Activated CD8-positive, alpha-beta memory T cell treated with anti-CD3 and anti-CD28 coated beads, Interleukin-2, amount 50 U/mL, for 4 hours (primary cell): ENCODE results near the gene LRRK1.
A peak's percentile ranks its signal among the peaks of the same experiment; 100 is the strongest.

Experiments used
- DNase-seq: peaks from one replicate; pipeline ENCODE4 v3.0.0-alpha.2; 2020

Gene LRRK1

DNA sequence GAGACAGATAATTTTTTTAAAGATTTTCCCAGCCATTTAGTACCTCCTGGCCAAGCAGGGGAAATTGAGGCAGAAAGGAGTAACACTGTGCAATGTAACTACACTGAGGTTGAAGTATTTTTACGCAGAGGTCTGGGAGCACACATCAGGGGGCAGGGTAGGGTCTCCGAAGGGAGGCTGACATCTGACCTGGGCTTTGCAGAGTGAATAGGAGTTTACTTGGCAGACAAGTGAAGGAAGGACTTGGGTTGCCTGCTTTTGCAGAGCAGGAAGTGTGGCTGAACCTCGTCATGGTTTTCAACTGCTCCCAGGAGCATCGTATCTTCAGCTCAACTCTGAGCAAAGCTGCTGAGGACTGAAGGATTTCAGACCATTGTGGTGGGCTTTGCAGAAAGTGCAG is 66.2 kb downstream of the LRRK1 start:
- no peak for DNase-seq

DNA sequence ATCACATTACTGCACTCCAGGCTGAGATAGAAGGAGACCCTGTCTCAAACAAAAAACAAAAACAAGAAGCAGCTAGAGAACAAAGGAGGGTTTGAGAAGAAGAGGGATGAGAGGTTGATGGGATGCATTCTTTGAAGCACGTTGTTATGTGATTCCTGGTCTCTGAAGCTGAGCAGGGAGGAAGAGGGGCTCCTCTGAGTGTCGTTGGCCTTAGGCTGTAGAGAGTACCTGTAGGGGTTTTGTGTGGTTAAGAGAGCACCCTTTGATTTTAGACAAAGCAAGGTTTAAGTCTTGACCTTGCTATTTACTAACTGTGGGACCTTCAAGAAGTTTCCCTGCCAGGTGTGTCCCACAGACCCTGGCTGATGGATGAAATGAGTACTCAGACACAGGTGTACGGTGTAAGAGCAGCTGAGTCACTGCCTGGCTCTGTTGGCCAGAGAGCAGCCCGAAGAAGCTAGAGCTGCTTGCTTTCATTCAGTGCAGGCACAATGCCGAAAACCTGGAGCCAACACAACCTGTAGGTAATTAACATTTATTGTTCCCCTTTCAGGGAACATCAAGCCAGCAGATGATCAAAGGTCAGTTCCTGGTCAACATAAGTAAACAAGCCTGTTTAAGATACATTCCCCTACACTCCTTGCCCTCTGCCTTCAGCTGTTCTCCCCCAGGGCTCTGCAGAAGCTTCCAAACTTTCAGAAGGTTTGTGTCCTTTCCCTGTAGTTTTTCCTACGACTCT is 67.2 kb downstream of the LRRK1 start:
- no peak for DNase-seq

DNA sequence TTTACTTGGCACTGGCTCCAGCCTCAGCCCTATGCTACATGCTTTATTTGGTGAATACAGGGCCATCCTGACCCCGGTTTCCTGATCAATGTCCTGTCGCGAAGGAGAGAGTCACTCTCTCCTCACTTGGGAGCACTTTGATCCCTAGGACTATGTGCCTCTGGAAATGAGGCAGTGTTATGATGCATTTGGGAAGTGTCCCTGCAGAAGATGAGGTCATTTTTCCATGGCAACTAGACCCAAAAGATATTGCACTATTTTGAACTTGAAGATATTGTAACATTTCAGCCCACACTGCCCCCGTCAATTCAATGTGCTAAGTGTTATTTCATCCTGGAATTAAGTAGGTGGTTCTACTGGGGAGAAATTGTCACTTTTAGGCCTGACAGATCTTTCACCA is 68.0 kb downstream of the LRRK1 start:
- no peak for DNase-seq

DNA sequence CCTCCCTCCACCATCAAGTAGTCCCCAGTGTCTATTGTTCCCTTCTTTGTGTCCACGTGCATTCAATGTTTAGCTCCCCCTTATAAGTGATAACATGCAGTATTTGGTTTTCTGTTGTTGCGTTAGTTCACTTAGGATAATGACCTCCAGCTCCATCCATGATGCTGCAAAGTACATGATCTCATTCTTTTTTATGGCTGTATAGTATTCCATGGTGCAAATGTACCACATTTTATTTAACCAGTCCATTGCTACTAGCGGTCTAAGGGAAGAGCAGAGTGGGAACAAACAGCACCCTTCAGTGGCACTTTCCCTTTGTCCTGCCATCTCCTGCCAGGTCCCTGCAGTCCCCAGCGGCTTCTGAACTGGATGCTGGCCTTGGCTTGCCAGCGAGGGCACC is 69.1 kb downstream of the LRRK1 start:
- no peak for DNase-seq

DNA sequence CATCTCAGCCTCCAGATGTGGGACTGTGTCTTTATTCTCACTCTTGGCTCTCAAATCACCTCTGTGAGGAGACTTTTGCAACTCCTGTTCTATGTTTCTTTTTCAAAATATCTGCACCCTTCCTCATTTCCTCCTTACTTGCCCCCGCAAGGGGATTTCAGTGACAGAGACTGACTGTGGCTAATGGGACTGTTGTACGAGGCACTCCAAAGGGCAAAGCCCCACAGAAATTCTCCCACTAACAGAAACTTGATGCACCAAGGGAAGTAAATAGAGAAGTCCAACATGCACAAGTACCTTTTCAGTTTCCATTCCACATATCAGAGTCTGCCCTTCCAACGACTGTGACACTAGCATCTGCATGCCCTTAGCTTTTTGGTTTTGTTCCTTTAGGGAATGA is 69.7 kb downstream of the LRRK1 start:
- DNase-seq = no peak

DNA sequence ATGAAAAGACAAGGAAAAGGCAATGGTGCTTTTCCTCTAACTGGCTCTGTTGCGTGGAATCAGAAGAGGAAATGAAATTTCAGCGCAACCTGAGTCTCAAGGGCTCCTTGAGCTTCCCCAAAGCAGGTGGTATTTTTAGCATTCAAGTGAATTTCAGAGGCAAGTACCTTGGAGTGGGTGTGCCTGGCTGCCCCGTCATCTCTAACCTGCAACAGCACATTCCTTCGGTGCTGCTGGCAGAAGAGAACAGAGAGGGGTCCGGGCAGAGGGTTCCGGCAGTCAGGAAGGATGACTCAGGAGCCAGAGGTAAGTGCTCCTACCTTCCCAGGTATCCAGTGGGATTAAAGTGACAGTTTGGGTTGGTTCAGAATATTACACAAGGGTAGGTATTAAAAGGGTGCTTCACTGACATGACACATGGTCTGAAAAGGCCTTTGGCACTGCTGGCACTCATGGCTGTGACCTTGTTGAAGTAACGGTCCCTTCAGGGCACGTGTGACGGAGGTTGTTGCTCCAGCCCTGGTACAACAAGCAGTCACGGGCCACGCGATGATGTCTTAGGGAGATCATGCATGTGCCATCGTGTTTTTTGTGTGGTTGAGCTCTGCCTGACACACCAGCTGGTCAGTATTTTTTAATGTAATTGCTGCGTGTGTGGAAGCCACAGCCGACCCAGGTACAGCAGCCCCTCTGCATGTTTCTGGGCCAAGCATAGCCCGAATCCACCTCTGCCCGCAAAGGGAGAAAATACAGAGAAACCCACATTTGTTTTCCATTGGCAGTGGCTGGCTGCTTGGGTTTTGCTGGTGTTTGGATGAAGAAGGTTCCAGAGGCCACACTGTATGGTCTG is 75.7 kb downstream of the LRRK1 start:
- no peak for DNase-seq

DNA sequence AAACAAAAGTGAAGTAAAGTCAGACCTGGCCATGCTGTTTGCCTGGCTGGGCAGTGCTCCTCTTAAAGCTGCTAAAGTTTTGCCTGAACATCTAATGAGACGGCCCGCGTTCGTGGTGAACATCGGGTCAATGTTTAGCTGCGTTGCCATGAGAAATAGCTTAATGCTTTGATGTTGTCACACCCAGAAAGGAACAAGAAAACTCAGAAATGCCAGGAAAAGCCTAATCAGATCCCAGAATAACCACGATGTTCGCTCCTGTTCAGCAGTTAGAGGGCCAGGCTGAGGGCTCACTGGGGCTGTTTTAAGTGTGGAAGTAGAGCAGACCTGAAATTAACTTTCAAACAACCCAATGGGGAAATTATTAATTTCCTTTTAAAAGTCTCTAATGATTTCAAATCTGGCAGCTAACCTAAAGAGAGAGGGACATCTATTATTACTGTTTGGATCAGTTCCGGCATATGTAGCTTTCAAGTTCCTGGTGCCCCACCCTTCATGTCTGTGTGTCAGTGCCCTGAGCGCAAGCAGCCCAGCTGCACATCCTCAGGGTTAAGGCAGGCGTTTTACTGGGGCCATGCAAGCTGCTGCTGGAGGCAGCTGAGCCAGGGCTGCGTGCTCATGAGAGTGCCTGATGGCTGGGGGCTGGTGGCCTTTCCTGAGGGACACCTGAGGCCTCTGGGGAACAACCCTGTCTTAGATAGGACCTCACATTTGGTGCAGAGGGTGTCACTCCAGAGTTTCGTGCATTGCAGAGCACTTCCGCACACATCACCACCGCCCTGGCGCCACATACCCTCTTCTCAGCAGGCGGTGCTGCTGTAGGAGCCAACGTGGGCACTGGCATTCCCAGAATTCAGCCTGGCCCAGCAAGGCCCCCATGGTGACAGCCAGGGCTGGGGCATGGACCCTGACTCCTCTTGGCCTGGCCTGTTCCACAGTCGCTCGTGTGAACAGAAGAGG is 76.6 kb downstream of the LRRK1 start:
- DNase-seq = no peak

DNA sequence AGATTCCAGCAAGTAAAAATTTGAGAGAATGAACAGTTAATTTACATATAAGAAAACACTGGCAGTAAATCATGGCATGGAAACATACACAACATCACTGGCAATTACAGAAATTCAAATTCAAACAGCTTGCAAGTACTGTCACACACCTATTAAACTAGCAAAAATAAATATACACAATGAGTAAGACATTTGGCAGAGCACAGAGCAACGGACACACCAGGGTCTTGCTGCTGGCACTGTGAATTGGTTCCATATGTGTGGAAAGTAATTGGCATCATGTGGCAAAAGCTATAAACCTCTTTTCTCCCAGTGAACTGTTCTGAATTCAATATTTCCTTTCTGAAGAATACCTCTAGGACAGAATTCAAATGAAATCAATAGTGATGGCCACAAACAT is 78.3 kb downstream of the LRRK1 start:
- no peak for DNase-seq

DNA sequence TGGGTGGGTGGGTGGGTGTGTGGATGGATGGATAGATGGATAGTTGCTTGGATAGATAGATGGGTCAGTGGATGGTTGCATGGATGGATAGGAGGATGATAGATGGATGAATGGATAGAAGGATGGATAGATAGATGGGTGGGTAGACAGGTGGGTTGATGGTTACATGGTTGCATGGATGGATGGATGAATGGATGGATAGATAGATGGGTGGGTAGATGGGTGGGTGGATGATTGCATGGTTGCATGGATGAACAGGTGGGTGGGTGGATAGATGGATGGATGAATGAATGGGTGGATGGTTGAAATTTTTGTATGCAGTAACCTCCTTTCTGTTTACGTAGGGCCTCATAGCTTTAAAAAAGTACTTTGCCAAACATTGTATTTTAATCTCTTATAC is 79.5 kb downstream of the LRRK1 start:
- no peak for DNase-seq

DNA sequence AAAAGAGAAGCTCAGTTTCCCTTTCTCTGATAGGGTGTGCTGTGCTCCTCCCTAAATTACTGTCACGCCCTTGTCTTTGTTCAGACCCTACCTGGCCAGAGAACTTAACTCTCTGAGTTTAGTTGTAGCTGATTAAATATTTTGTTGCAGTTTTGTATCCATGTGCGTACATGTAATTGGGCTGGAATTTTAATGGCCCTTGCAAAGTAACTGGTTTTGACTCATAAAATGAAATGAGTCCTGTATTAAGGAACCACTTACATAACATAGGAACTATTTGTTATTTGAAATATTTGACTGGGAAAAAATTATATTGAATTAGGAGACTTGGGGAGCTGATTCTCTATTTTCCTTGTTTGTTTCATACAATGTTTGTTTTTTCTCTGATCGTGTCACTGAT is 80.2 kb downstream of the LRRK1 start:
- DNase-seq = no peak

DNA sequence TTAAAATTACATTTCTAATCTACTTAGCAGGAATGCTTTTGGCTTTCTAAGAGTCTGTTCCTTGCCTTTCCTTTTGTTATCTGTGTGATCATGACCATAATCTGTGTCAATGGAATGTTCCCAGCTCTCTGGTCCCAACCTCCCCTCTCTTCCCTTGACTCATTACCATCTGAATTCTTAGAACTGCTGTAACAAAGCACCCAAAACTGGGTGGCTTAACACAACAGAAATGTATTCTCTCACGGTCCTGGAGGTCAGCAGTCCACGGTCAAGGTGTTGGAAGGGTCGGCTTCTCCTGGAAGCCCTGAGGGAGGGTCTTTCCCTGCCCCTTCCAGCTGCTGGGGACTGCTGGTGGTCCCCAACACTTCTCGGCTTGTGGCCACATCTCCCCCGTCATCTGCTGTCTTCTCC is 81.1 kb downstream of the LRRK1 start:
- DNase-seq = no peak

DNA sequence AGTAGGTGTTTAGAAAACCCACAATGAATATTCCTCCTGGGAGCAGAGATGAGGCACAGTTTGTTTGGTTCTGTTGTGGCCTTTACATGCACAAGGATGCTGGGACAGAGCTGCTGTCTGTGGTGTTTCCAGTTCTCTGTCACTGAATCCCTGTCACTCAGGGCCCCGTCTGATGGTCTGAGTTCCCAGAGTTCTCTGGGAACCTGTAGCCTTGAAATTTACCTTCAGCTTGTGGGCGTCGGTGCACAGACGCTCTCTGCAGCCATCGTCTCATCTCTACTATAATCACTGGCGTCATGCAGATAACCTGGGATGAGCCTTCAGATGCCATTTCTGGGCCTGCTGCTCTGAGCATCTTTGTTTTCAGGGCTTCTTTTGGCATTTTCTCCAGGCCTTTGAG is 81.9 kb downstream of the LRRK1 start:
- no peak for DNase-seq

DNA sequence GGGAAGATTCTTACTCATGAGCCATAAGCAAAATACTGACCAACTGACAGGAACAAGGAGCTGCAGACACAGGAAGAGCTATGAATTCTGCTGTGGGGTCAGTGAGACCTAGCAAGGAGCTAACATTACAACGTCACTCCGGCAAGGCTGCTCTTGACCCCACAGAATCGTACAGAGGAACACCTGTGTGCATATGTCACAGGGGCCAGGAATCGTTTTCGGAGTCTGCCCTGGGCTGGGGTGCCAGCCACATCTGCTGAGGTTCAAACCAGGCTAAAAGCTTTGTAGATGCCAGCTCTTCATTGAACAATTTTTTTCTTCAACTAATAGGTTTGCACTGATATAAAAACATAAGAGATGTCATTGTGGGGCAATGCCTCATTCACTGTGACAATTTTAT is 82.6 kb downstream of the LRRK1 start:
- no peak for DNase-seq

DNA sequence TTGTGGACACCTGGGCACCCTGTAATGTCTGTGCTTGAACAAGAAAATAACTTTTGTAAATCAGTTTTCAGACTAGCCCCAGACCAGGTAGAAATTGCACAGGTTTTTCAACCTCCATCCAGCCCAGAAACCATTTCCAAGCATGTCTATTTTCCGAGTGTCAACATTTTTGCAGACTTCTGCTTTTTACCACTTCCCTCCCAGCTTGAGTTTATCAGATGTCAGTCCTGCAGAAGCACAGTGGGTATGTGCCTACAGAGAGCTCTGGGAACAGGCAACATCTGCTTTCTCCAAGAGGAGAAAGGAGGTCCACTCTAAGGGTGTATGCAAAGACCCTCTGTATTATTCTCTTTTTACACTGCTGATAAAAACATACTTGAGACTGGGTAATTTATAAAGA is 83.9 kb downstream of the LRRK1 start:
- DNase-seq = no peak

DNA sequence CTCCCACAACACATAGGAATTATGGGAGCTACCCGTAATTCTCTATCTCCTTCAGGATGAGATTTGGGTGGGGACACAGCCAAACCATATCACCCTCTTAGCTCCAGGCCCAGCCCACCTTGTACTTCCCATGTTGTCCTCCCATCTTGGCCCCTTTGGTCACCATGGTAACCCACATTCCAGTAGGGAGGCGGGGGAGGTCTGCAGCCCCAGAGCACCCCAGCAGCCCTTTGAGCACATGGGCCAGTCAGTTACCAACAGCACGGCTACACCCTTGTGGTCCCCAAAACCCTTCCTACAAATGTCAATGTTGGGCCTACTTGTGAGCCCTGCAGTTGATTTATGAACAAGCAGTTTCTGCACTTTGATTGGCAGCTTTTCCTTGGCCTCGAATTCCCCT is 84.5 kb downstream of the LRRK1 start:
- DNase-seq = no peak

DNA sequence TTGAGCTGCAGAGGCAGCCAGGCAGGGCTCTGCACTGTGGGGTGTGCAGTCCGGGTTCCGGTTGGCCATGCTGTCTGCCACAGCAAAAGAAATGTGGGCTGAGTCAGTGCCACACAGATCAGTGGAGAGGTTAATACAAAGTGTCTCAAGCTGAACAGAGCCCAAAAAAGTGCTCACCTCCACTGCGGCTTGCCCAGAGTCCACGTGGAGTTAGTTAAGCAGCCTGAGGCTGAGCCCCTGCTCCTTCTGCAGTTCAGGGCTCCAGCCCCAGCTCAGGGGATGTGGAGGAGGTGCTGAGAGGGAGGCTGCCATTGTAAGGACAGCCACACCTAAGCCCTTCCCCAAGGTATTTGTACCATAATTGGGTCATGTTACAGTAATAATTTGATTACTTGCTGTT is 85.3 kb downstream of the LRRK1 start:
- no peak for DNase-seq

DNA sequence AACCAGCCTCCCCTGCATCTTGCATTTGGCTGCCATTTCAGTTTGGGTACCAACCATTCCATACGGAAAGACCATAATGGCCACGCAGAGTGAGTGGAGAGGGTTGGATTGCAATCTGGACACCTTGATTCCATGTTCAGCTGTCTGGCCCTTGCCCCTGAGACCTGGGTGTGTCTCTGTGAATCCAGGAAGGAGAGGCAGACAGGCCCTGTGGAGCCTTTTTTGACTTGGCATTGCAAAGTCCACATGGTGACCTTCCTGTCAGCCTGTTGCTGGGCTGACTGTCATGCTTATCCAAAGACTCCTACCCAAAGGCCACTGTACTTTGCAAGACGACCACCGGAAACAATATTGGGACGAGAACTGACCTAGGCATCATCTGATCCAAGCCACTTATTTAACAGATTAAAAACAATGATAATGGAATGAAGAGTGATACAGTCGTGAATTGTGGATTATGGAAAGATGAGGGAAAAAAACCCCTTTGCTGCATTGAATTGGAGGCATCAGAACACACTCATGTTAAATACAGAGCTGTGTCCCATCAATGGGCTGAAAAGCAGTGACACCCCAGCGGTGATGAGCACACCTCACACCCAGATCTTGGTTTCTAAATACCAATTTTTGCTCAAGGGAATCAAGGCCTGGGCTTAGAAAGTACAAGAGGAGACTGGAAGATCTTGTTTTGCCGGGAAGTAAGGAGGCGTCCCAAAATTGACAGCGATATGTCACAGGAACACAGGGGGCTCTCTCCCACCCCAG is 86.0 kb downstream of the LRRK1 start:
- no peak for DNase-seq

DNA sequence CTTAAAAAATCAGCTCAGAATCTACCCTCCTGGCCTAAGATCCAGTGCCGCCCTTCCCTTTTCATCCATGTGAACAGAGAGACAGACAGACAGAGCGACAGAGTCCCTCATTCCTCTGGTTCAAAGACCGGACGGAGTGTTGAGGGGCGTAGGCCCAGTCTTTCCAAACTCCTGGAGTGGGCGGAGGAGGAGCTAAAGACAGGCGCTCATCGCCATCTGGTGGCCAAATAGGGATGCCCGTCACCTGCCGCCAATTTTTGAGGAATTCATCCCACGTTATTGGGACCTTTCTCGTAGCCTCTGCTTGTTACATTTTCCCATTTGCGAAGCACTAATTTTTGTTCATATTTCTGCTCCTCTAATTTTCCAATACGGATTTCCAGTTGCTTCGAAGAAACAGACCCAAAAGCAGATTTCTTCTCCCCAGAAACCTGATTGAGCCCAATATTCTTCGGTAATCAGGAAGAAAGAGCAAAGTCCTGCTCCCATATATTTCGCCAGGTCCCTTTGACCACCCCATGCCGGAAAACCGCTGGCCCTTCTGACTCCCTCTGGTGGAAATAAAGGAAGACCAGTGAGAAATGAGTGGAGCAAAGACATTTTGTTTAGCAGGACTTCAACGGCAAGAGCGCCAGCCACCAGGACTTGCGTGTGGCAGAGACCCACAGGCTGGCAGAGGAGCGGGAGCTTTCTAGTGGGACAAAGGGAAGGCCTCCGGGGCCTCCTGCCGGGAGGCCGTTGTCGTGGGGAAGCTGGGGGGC is 88.0 kb downstream of the LRRK1 start:
- peak; percentile 66 for DNase-seq

DNA sequence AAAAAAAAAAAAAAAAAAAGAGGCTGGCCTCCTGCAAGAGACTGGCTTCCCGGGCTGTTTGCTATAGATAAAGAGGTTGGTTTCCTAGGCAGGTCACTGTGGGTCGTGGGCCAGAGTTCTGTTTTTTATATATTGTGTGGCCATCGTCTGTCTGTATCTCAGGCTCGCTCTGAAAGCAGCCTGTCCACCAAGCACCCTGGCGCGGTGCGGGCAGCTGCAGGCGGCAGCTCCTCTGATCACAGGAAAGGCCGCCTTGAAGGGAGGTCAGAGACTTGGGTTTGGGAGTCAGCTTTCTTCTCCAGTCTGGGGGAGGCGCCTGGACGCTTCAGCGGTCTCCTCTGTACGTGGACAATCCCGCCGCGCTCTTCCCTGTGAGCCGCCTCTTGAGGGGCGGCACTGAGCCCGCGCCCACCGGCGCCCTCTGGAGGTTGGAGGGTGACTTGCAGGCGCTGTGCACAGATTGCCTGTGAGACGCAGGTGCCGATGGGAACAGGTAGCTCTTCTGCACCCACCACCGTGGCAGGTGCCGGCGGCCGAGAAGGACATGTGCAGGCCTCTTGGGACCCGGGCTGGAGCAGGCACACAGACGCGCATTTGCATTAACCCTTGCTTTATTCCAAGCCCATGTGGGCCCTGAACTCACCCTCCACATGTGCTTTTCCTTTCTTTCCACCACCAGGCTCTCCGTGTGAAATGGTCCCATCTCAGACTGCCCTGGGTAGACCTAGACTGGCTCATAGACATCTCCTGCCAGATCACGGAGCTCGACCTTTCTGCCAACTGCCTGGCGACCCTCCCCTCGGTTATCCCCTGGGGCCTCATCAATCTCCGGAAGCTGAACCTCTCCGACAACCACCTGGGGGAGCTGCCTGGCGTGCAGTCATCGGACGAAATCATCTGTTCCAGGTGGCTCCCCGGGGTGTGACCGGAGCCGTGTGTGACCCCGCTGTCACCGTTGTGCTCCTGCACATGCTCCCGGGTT is 89.3 kb downstream of the LRRK1 start:
- peak; percentile 91 for DNase-seq

DNA sequence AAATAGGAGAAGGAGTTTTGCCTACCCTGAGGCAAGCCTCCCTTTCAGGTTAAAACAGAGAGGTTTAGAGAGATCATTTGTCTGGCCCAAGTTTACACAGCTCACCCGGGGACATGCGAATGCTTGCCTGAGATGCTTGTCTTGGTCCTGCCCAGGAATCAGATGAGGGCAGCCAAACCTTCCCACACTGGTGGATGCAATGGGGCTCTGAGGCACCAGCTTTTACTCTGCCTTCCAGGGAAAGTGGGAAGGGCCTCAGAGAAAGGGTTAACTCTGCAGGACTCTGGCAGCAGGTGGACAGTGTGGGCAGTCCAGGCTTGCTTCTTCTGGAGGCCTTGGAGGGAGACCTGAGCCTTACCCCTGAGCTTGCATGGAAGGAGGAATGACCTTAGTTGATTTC is 90.0 kb downstream of the LRRK1 start:
- no peak for DNase-seq

DNA sequence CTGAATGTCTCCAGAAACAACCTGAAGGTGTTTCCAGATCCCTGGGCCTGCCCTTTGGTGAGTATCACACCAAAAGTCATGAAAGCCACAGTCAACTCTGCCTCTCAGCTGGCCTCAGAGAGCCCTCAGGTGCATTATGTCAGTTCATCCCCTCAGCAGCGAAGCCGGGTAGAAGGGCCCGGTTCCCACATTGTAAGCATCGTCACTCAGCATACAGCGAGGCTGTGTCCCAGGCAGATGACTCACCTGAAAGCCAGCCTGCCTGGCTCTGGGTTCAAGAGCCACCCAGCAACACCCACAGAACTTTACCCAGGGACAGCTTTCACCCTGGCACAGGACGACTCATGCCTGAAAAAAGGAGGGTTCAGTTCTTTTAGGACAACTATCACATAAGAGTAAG is 91.6 kb downstream of the LRRK1 start:
- DNase-seq = no peak
